Camera-type eye (tissue), 1 donor: ENCODE results near the gene RALGPS1. TPM values are rescaled to one million over a fixed set of nuclear protein-coding genes. Genes with fewer than 3 reads are reported as not detected.

Experiments used
- total RNA-seq: library from RNA; depleted of rRNA; stranded (reverse); fragments of >200 nt; gene quantifications from one replicate; pipeline ENCODE4 v1.2.3, GENCODE V29; 2014

RALGPS1 gene, protein sequence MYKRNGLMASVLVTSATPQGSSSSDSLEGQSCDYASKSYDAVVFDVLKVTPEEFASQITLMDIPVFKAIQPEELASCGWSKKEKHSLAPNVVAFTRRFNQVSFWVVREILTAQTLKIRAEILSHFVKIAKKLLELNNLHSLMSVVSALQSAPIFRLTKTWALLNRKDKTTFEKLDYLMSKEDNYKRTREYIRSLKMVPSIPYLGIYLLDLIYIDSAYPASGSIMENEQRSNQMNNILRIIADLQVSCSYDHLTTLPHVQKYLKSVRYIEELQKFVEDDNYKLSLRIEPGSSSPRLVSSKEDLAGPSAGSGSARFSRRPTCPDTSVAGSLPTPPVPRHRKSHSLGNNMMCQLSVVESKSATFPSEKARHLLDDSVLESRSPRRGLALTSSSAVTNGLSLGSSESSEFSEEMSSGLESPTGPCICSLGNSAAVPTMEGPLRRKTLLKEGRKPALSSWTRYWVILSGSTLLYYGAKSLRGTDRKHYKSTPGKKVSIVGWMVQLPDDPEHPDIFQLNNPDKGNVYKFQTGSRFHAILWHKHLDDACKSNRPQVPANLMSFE
- total RNA-seq: 35.3 TPM

DNA sequence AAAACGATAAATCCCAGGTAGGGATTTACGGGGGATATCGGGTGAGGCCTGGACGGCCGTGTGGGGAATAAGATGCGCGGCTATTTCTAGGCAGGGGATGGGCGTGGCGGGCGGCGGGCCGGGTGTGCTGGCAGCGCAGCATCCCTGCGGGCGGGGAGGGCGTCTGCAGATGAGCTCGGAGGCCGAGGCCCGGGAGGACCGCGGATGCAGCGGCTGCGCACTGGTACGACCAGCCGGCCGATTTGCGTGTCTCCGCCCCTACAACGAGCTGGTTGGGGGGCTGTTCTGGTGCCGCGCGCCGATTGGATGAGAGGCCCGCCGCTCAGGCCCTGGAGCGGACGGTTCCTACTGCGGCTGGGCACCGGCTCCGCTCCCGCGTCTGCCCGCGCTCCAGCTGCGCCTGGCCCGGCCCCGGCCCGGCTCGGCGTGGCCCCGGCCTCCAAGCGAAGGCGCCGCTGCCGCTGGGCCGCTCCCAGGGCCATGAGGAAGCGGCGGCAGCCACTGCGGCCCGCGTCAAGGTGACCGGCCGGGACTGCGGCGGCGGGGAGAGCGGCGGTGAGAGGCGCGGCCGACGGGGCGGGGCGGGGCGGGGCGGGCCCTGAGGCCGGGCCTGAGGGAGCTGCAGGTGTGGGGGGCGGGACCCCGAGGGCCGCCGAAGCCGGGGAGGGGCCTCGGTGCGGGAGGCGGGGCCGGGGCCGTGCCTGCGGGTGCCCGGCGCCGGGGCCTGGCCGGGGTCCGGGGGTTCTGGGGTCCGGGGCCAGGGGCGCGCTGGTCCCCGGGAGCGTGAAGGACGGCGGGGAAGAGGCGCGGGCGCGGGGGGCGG is at the start of gene RALGPS1:
RALGPS1 (plus strand) TSS at position 325 of the 823 bp plus-strand sequence. CDS start 47,508 bp downstream, outside the sequence.

DNA sequence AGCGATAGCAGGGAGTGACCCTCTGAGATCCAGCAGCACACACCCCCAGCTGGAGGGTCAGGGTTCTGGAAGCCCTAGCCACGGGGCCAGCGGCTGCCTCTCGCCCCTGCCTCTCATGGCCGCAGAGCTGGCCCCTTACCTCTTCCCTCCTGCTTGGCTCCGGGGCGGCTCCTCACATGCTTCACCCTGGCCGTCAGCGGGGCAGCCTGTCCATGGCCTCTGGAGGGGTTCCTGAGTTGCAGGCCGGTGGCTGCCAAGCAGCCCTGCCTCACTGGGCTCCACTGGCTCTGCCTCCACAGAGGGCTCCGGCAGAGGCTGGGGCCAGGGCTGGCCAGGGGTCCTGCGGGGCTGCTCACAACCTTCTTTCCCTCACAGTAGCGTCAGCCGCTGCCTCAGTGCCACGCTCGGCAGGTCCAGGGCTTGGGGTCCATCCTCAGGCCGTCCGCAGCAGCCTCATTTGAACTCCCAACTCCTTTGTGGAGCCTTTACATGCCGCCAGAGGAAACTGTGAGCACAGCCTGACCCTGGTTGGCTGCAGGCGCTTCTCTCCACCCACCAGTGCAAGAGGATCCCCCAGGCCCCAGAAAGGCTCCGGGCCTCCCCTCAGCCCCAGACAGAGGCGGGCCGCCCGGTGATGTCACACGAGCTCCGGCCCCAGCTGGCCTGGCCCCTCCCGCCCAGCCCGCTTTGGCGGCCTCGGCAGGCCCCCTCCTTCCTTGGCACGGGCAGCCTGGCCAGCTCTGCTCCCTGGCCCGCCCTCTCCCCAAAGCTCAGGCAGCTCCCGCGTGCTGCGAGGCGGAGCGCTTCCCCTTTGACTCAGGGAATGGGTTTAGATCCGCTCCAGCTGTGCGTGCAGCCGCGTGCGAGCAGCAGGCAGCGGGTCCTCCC is 207.8 kb downstream of the RALGPS1 start, which contains the start of gene ANGPTL2:
ANGPTL2 (minus strand) TSS at position 460 of the 888 bp plus-strand sequence. CDS start 13,904 bp downstream, outside the sequence.

GRCh38 chr9:127264462-127265219 is 350.1 kb downstream of the RALGPS1 start, which contains the start of gene GARNL3:
Gene GARNL3, plus strand, starts transcription at chr9:127264774. Its CDS starts 104 bp downstream, at chr9:127264878.

Other genes starting within 250 kb of the RALGPS1 start
- 24.6 TPM for gene ZBTB43, start 109.7 kb upstream of the RALGPS1 start, total RNA-seq
- 35.9 TPM for gene ZBTB34, start 54.1 kb upstream of the RALGPS1 start, total RNA-seq
- gene ANGPTL2, start 207.9 kb downstream of the RALGPS1 start, total RNA-seq: 26.6 TPM